Keratinocyte (primary cell): Measurements from ENCODE around the gene RPS25. TPM values are rescaled to one million over a fixed set of nuclear protein-coding genes. Genes with fewer than 3 reads are reported as not detected.
"Not testable (repeated sequence)": the region's sequence is repeated elsewhere in the genome, so short reads cannot be mapped to it uniquely, and the experiment has no call there.

Source experiments
- DNase-seq: peaks from one replicate; pipeline ENCODE4 v3.0.0-alpha.2; 2011; ENCODE audit warnings: low read depth, missing footprints, low spot score
- FAIRE-seq: peaks from 2 replicates; lab custom pipeline; 2011; peaks lifted over from hg19 to GRCh38; lab: Jason Lieb, UNC
- H2AFZ ChIP-seq: 2 replicates; pipeline ENCODE4 v1.6.0; 2012; ENCODE audit warnings: low read length, control low read depth, inconsistent platforms; ENCODE audit not compliant: control insufficient read depth
- H3K27ac ChIP-seq: 2 replicates; pipeline ENCODE4 v1.5.1; 2011; ENCODE audit warnings: low read length; ENCODE audit not compliant: control insufficient read depth, insufficient read depth
- H3K27me3 ChIP-seq: 3 replicates; pipeline ENCODE4 v1.6.0; 2011; ENCODE audit warnings: low read length; ENCODE audit not compliant: control insufficient read depth, insufficient read depth; ENCODE audit errors: extremely low read depth
- H3K36me3 ChIP-seq, 2 experiments: 2 replicates in 1 of 2; 3 replicates in 1 of 2; pipeline ENCODE4 v1.5.1; 2011; ENCODE audit warnings: low read length in 2 of 2, mild to moderate bottlenecking in 1 of 2; ENCODE audit not compliant: control insufficient read depth in 2 of 2, insufficient read depth in 2 of 2; ENCODE audit errors: extremely low read depth in 1 of 2
- H3K4me1 ChIP-seq: 3 replicates; pipeline ENCODE4 v1.5.1; 2011; ENCODE audit warnings: low read length; ENCODE audit not compliant: control insufficient read depth, insufficient read depth; ENCODE audit errors: extremely low read depth
- H3K4me2 ChIP-seq: 3 replicates; pipeline ENCODE4 v1.6.0; 2011; ENCODE audit warnings: low read depth, low read length; ENCODE audit not compliant: control insufficient read depth, insufficient read depth; ENCODE audit errors: extremely low read depth
- H3K4me3 ChIP-seq, 3 experiments: fragments of 200-600 bp in 1 of 3; sonication (generic) in 1 of 3; 2 replicates in 2 of 3; 3 replicates in 1 of 3; pipeline ENCODE4 v1.5.1; 2011 to 2016; ENCODE audit warnings: low read length in 3 of 3, mild to moderate bottlenecking in 3 of 3, control low read depth in 2 of 3, inconsistent platforms in 1 of 3, low read depth in 1 of 3, mixed read lengths in 1 of 3, mixed run types in 1 of 3, moderate library complexity in 1 of 3; ENCODE audit not compliant: control insufficient read depth in 2 of 3, insufficient read depth in 2 of 3; ENCODE audit errors: extremely low read depth in 1 of 3
- H3K79me2 ChIP-seq: 2 replicates; pipeline ENCODE4 v1.6.0; 2012; ENCODE audit warnings: low read length; ENCODE audit not compliant: control insufficient read depth, insufficient read depth
- H3K9ac ChIP-seq: 3 replicates; pipeline ENCODE4 v1.6.0; 2011; ENCODE audit warnings: low read length; ENCODE audit not compliant: control insufficient read depth, insufficient read depth; ENCODE audit errors: extremely low read depth
- H3K9me1 ChIP-seq: 3 replicates; pipeline ENCODE4 v1.6.0; 2011; ENCODE audit warnings: low read length; ENCODE audit not compliant: control insufficient read depth, insufficient read depth; ENCODE audit errors: extremely low read depth
- H3K9me3 ChIP-seq: 2 replicates; pipeline ENCODE4 v1.5.1; 2012; ENCODE audit warnings: low read depth, low read length; ENCODE audit not compliant: control insufficient read depth
- H4K20me1 ChIP-seq: 3 replicates; pipeline ENCODE4 v1.6.0; 2011; ENCODE audit warnings: low read length; ENCODE audit not compliant: control insufficient read depth, insufficient read depth; ENCODE audit errors: extremely low read depth
- CTCF ChIP-seq, 3 experiments: IDR thresholded peaks in 1 of 3; conservative IDR thresholded peaks in 1 of 3; optimal IDR thresholded peaks in 1 of 3; 2 replicates in 2 of 3; 3 replicates in 1 of 3; pipeline versions ENCODE3 to v1.5.1; 2011; ENCODE audit warnings: low read length in 3 of 3, mild to moderate bottlenecking in 3 of 3, moderate library complexity in 2 of 3, control low read depth in 1 of 3, inconsistent platforms in 1 of 3; ENCODE audit not compliant: insufficient read depth in 2 of 3; ENCODE audit errors: extremely low read depth in 1 of 3
- EZH2 ChIP-seq: IDR thresholded peaks from one replicate; pipeline ENCODE4 v1.6.1; 2012; ENCODE audit warnings: inconsistent platforms, mild to moderate bottlenecking, low read length, moderate library complexity
- dilution Hi-C: fragments of 300-500 bp; cut with MboI; formaldehyde crosslinking; loops from one replicate; pipeline ENCODE4 v1.7.0; 2020; ENCODE audit warnings: low sequenced_read_pairs; ENCODE audit not compliant: extremely low pct_ligation_motif_present
- polyA plus RNA-seq, 5 experiments: library from polyadenylated mRNA; depleted of rRNA in 3 of 5; stranded (reverse) in 3 of 5; stranded (forward) in 1 of 5; unstranded in 1 of 5; fragments of >200 nt; gene quantifications; 1 replicate in 1 of 5; 2 replicates in 3 of 5; 3 replicates in 1 of 5; pipeline versions ENCODE4 v1.2.1 to v1.2.3, GENCODE V29; 2011 to 2012; ENCODE audit warnings: missing spikeins in 2 of 5, low read depth in 1 of 5, low replicate concordance in 1 of 5

RPS25 gene
- polyA plus RNA-seq, 1 donor (not counting 4 experiments of a cell fraction or from before 2014, with no cell fraction given), result 978 TPM

- H3K9ac ChIP-seq, result no peak overlapping the region
- H3K79me2 ChIP-seq, result peaks cover 10% of the 10 kb centered on the region
- H3K4me1 ChIP-seq, result peaks cover 6% of the 10 kb centered on the region
- H3K4me2 ChIP-seq, result no peak overlapping the region
- dilution Hi-C loops, result no loop called here
- H4K20me1 ChIP-seq, result no peaks in the 10 kb centered on the region
- no peak for DNase-seq
- no peak overlapping the region for H3K4me3 ChIP-seq
- no peak for FAIRE-seq
- H3K36me3 ChIP-seq, result no peaks in the 10 kb centered on the region
- no peak overlapping the region for H2AFZ ChIP-seq
- TF ChIP-seq EZH2 (no peak), CTCF (optimal IDR thresholded peaks at IDR 0.05 in 1 of 3, IDR thresholded peaks at IDR 0.05 in 1 of 3, conservative IDR thresholded peaks at IDR 0.05 in 1 of 3; ENCODE audit: extremely low read depth in 1 of 3, insufficient read depth in 2 of 3, low read length in 3 of 3) (no peak)
- H3K27me3 ChIP-seq, result no peaks in the 10 kb centered on the region
- no peaks in the 10 kb centered on the region for H3K9me1 ChIP-seq
- H3K27ac ChIP-seq, result no peak overlapping the region
- no peaks in the 10 kb centered on the region for H3K9me3 ChIP-seq
These were observed 43.1 kb upstream of the RPS25 start for GRCh38 chr11:119061256-119061655.

- H3K9me3 ChIP-seq, dilution Hi-C loops, H4K20me1 ChIP-seq, H3K27ac ChIP-seq, H3K27me3 ChIP-seq, H3K9ac ChIP-seq, H3K4me3 ChIP-seq, FAIRE-seq, H3K9me1 ChIP-seq, H2AFZ ChIP-seq, H3K4me2 ChIP-seq, DNase-seq: not testable (repeated sequence)
- Histone ChIP-seq H3K79me2 (peaks cover 29% of the 10 kb centered on the region), H3K36me3 (peaks cover 13 to 15% of the 10 kb centered on the region in 2 experiments), H3K4me1 (peaks cover 11% of the 10 kb centered on the region)
These were observed 41.0 kb upstream of the RPS25 start for GRCh38 chr11:119059128-119059527.
